CD14-positive monocyte (primary cell): ENCODE data around the gene ZNF423. TPM values are rescaled to one million over a fixed set of nuclear protein-coding genes. Genes with fewer than 3 reads are reported as not detected.

Experiments used
- DNase-seq, 3 donors: peaks; one replicate each; pipeline ENCODE4 v3.0.0-alpha.2; 2011 to 2022
- H2AFZ ChIP-seq: 2 replicates; pipeline ENCODE4 v1.6.0; 2012; ENCODE audit warnings: mild to moderate bottlenecking, low read depth, low read length, inconsistent platforms; ENCODE audit not compliant: insufficient read depth, poor library complexity, severe bottlenecking
- H3K27ac ChIP-seq, 2 donors: 1 replicate in 1 of 2; 2 replicates in 1 of 2; pipeline ENCODE4 v1.5.1; 2012 to 2013; ENCODE audit warnings: low read length in 2 of 2, control low read depth in 1 of 2, inconsistent platforms in 1 of 2, low read depth in 1 of 2, mild to moderate bottlenecking in 1 of 2
- H3K27me3 ChIP-seq, 2 donors: one replicate each; pipeline versions ENCODE4 v1.6.0 to v1.6.1; 2011 to 2013; ENCODE audit warnings: low read length in 2 of 2; ENCODE audit not compliant: control insufficient read depth in 2 of 2, insufficient read depth in 2 of 2
- H3K36me3 ChIP-seq, 2 donors: replicated peaks in 1 of 2; 1 replicate in 1 of 2; 2 replicates in 1 of 2; pipeline versions ENCODE4 v1.5.1 to v1.6.1; 2012 to 2013; ENCODE audit warnings: low read length in 2 of 2, control low read depth in 1 of 2, inconsistent platforms in 1 of 2, mild to moderate bottlenecking in 1 of 2; ENCODE audit not compliant: insufficient read depth in 2 of 2, control insufficient read depth in 1 of 2
- H3K4me1 ChIP-seq, 2 donors: 1 replicate in 1 of 2; 2 replicates in 1 of 2; pipeline versions ENCODE4 v1.5.1 to v1.6.1; 2012 to 2013; ENCODE audit warnings: low read length in 2 of 2, control low read depth in 1 of 2, inconsistent platforms in 1 of 2, mild to moderate bottlenecking in 1 of 2, moderate library complexity in 1 of 2; ENCODE audit not compliant: insufficient read depth in 2 of 2, control insufficient read depth in 1 of 2
- H3K4me2 ChIP-seq: replicated peaks from 2 replicates; pipeline ENCODE3; 2012; ENCODE audit warnings: low read length, moderate library complexity, mild to moderate bottlenecking; ENCODE audit not compliant: poor library complexity, severe bottlenecking; ENCODE audit errors: extremely low read depth
- H3K4me3 ChIP-seq, 3 experiments: fragments of 200-600 bp in 1 of 3; sonication (generic) in 1 of 3; replicated peaks in 1 of 3; 1 replicate in 2 of 3; 2 replicates in 1 of 3; pipeline ENCODE4 v1.5.1; 2011 to 2013; ENCODE audit warnings: low read length in 3 of 3, mild to moderate bottlenecking in 3 of 3, control low read depth in 2 of 3, low read depth in 2 of 3, inconsistent platforms in 1 of 3, moderate library complexity in 1 of 3
- H3K79me2 ChIP-seq: 2 replicates; pipeline ENCODE4 v1.6.0; 2012; ENCODE audit warnings: mild to moderate bottlenecking, control low read depth, inconsistent platforms, low read length, moderate library complexity; ENCODE audit not compliant: insufficient read depth
- H3K9ac ChIP-seq: 2 replicates; pipeline ENCODE4 v1.6.0; 2017; ENCODE audit warnings: low read length, mild to moderate bottlenecking; ENCODE audit not compliant: insufficient read depth, poor library complexity, severe bottlenecking
- H3K9me3 ChIP-seq, 2 donors: replicated peaks in 1 of 2; 1 replicate in 1 of 2; 2 replicates in 1 of 2; pipeline versions ENCODE4 v1.5.1 to v1.6.1; 2012 to 2013; ENCODE audit warnings: low read length in 2 of 2, control low read depth in 1 of 2; ENCODE audit not compliant: control insufficient read depth in 1 of 2, insufficient read depth in 1 of 2
- H4K20me1 ChIP-seq: 2 replicates; pipeline ENCODE4 v1.6.0; 2012; ENCODE audit warnings: mild to moderate bottlenecking, low read length, control low read depth, moderate library complexity; ENCODE audit not compliant: insufficient read depth
- H3K27ac Mint-ChIP-seq, 7 donors: one replicate each; pipeline ENCODE4 v1.8.0; 2020; ENCODE audit warnings: mild to moderate bottlenecking in 7 of 7, mixed read lengths in 7 of 7, moderate library complexity in 6 of 7, inconsistent platforms in 2 of 7
- H3K27me3 Mint-ChIP-seq, 3 donors: one replicate each; pipeline ENCODE4 v1.8.0; 2021 to 2022; ENCODE audit warnings: low read depth in 3 of 3, mild to moderate bottlenecking in 3 of 3, mixed read lengths in 3 of 3, moderate library complexity in 3 of 3, inconsistent platforms in 1 of 3
- H3K36me3 Mint-ChIP-seq, 2 donors: one replicate each; pipeline ENCODE4 v1.8.0; 2020; ENCODE audit warnings: mixed read lengths in 2 of 2, inconsistent platforms in 1 of 2, mild to moderate bottlenecking in 1 of 2
- H3K4me1 Mint-ChIP-seq: one replicate; pipeline ENCODE4 v1.8.0; 2020; ENCODE audit warnings: mild to moderate bottlenecking, mixed read lengths
- H3K4me3 Mint-ChIP-seq, 2 donors: one replicate each; pipeline ENCODE4 v1.8.0; 2020; ENCODE audit warnings: mild to moderate bottlenecking in 2 of 2, mixed read lengths in 2 of 2, moderate library complexity in 1 of 2
- H3K9me3 Mint-ChIP-seq, 7 donors: one replicate each; pipeline ENCODE4 v1.8.0; 2020 to 2022; ENCODE audit warnings: mixed read lengths in 7 of 7, mild to moderate bottlenecking in 6 of 7, moderate library complexity in 6 of 7, inconsistent platforms in 2 of 7
- CTCF ChIP-seq: fragments of 200-600 bp; IDR thresholded peaks from one replicate; pipeline ENCODE4 v1.8.0; 2022; ENCODE audit warnings: antibody characterized with exemption, mild to moderate bottlenecking
- WGBS: methylation state at CpG from one replicate; pipeline ENCODE4 v1.1.5; 2013; ENCODE audit warnings: missing lambda C conversion rate; ENCODE audit not compliant: insufficient coverage; 5-methylcytosine and 5-hydroxymethylcytosine counted together
- intact Hi-C, 2 donors: fragments of 100-400 bp; cut with micrococcal nuclease; formaldehyde crosslinking; loops; one replicate each; pipeline versions ENCODE4 v1.15.0 to v1.15.1; 2023
- polyA plus RNA-seq, 3 donors: library from polyadenylated mRNA; depleted of rRNA in 1 of 3; unstranded in 2 of 3; stranded (reverse) in 1 of 3; fragments of 300-500 nt in 2 of 3; fragments of >200 nt in 1 of 3; fragmentation: Illumina TruSeq in 2 of 3; gene quantifications; 1 replicate in 2 of 3; 2 replicates in 1 of 3; pipeline ENCODE4 v1.2.3, GENCODE V29; 2012 to 2021

The ZNF423 gene
- polyA plus RNA-seq, 3 donors: not detected

- H3K79me2 ChIP-seq: no peaks in the 10 kb centered on the region
- no peak overlapping the region for H3K27ac Mint-ChIP-seq
- no peak for DNase-seq
- WGBS: 91% methylated on average over 4 of the region's 5 CpGs
- H3K9me3 Mint-ChIP-seq: peaks cover 0 to 4% (median 0%) of the 10 kb centered on the region in 7 donors
- no peak for TF ChIP-seq CTCF
- H3K27me3 Mint-ChIP-seq: peaks cover 0 to 5% (median 3%) of the 10 kb centered on the region in 3 donors
- H3K4me1 ChIP-seq: no peaks in the 10 kb centered on the region
- H3K9me3 ChIP-seq: no peaks in the 10 kb centered on the region
- no peak overlapping the region for H3K4me2 ChIP-seq
- no peaks in the 10 kb centered on the region for H3K36me3 Mint-ChIP-seq
- no peaks in the 10 kb centered on the region for H3K27me3 ChIP-seq
- no peak overlapping the region for H2AFZ ChIP-seq
- no peak overlapping the region for H3K4me3 ChIP-seq
- H4K20me1 ChIP-seq: no peaks in the 10 kb centered on the region
- H3K9ac ChIP-seq: no peak overlapping the region
- no peaks in the 10 kb centered on the region for H3K36me3 ChIP-seq
- intact Hi-C loops: no loop called here
- no peak overlapping the region for H3K4me3 Mint-ChIP-seq
- no peak overlapping the region for H3K27ac ChIP-seq
- H3K4me1 Mint-ChIP-seq: peaks cover 4% of the 10 kb centered on the region
These were observed 397.1 kb downstream of the ZNF423 start for GRCh38 chr16:49458656-49459445.

GRCh38 chr16:49458243-49458642 is 397.7 kb downstream of the ZNF423 start:
- H3K4me3 ChIP-seq: no peak overlapping the region
- DNase-seq: no peak
- peaks cover 0 to 5% (median 2%) of the 10 kb centered on the region in 3 donors for H3K27me3 Mint-ChIP-seq
- H3K27ac ChIP-seq: no peak overlapping the region
- no peak overlapping the region for H3K9ac ChIP-seq
- peaks cover 0 to 4% (median 0%) of the 10 kb centered on the region in 7 donors for H3K9me3 Mint-ChIP-seq
- H3K4me3 Mint-ChIP-seq: no peak overlapping the region
- H3K4me1 Mint-ChIP-seq: peaks cover 1% of the 10 kb centered on the region
- H3K4me2 ChIP-seq: no peak overlapping the region
- no peaks in the 10 kb centered on the region for H4K20me1 ChIP-seq
- H3K27me3 ChIP-seq: no peaks in the 10 kb centered on the region
- 90% methylated on average over 6 of the region's 6 CpGs for WGBS
- no peaks in the 10 kb centered on the region for H3K36me3 Mint-ChIP-seq
- no peak for TF ChIP-seq CTCF
- H3K9me3 ChIP-seq: no peaks in the 10 kb centered on the region
- no peak overlapping the region for H3K27ac Mint-ChIP-seq
- H3K4me1 ChIP-seq: no peaks in the 10 kb centered on the region
- H2AFZ ChIP-seq: no peak overlapping the region
- no peaks in the 10 kb centered on the region for H3K36me3 ChIP-seq
- intact Hi-C loops: no loop called here
- no peaks in the 10 kb centered on the region for H3K79me2 ChIP-seq
